Measurements from ENCODE around the gene FTH1.
"Not testable (repeated sequence)": the region's sequence is repeated elsewhere in the genome, so short reads cannot be mapped to it uniquely, and the experiment has no call there.

The FTH1 gene

DNA sequence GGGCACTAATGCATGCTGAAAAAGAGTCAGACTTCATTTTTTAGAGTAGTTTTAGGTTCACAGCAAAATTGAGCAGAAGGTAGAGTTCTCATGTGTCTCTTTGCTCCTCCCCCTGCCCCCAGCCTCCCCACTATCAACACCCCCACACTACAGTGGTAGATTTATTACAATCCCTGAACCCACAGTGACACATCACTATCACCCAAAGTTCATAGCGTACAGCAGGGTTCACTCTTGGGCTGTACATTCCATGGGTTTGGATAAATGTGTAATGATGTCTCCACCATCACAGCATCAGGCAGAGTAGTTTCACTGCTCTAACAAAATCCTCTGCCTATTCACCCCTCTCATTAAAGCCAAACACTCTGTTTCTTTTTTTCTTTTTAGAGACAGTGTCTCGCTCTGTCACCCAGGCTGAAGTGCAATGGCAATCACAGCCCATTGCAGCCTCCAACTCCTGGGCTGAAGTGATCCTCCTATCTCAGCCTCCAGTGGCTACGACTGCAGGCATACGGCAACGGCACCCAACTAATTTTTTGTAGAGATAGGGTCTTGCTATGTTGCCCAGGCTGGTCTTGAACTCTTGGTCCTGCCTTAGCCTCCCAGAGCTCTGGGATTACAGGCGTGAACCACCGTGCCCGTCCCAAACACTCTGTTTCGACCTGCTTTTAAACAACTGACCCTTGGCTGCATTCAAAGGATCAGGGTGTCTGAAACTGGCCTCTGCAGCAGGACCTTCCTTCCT, 13.2 kb downstream of the FTH1 start:
- peak overlapping the region in 1 of 2 donors; percentile 53 for H3K4me3 ChIP-seq (replicated peaks in 1 of 2; ENCODE audit: low read depth in 2 of 2, low read length in 2 of 2)
- no peak for DNase-seq (ENCODE audit: low read depth in 2 of 2)
- TF ChIP-seq, protein P1, sequence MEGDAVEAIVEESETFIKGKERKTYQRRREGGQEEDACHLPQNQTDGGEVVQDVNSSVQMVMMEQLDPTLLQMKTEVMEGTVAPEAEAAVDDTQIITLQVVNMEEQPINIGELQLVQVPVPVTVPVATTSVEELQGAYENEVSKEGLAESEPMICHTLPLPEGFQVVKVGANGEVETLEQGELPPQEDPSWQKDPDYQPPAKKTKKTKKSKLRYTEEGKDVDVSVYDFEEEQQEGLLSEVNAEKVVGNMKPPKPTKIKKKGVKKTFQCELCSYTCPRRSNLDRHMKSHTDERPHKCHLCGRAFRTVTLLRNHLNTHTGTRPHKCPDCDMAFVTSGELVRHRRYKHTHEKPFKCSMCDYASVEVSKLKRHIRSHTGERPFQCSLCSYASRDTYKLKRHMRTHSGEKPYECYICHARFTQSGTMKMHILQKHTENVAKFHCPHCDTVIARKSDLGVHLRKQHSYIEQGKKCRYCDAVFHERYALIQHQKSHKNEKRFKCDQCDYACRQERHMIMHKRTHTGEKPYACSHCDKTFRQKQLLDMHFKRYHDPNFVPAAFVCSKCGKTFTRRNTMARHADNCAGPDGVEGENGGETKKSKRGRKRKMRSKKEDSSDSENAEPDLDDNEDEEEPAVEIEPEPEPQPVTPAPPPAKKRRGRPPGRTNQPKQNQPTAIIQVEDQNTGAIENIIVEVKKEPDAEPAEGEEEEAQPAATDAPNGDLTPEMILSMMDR (IDR thresholded peaks at IDR 0.05; ENCODE audit: low read depth, low read length) = no peak

GRCh38 chr11:61953632-61954031, 13.8 kb downstream of the FTH1 start:
- DNase-seq (ENCODE audit: low read depth in 2 of 2); H3K4me3 ChIP-seq (replicated peaks in 1 of 2; ENCODE audit: low read depth in 2 of 2, low read length in 2 of 2): not testable (repeated sequence)

DNA sequence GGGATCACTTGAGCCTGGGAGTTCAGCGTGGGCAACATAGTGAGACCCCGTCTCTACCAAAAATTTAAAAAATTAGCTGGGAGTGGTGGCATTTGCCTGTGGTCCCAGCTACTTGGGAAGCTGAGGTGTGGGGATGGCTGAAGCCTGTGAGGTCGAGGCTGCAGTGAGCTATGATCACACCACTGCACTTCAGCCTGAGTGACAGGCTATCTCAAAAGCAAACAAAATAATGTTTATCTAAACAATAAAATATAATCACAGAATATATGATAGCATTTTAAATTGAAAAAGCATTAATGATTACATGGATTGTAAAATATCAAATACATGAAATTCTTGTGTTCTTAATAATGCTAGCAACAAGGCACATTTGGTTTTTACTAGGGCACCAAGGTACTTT, 14.6 kb downstream of the FTH1 start:
- DNase-seq (ENCODE audit: low read depth in 2 of 2) = no peak
- H3K4me3 ChIP-seq (replicated peaks in 1 of 2; ENCODE audit: low read depth in 2 of 2, low read length in 2 of 2) = no peak overlapping the region
- TF ChIP-seq, protein P1 (IDR thresholded peaks at IDR 0.05; ENCODE audit: low read depth, low read length) = no peak

GRCh38 chr11:61951484-61952135, 15.8 kb downstream of the FTH1 start:
- DNase-seq (ENCODE audit: low read depth in 2 of 2) = no peak
- TF ChIP-seq, protein P1 (IDR thresholded peaks at IDR 0.05; ENCODE audit: low read depth, low read length) = no peak
- no peak overlapping the region for H3K4me3 ChIP-seq (replicated peaks in 1 of 2; ENCODE audit: low read depth in 2 of 2, low read length in 2 of 2)

GRCh38 chr11:61950035-61950547, 17.3 kb downstream of the FTH1 start, which contains the start of gene BEST1:
BEST1 (plus strand) TSS chr11:61950351; CDS start chr11:61951807, 1,456 bp downstream.
- no peak within 1 kb of the TSS for H3K4me3 ChIP-seq (replicated peaks in 1 of 2; ENCODE audit: low read depth in 2 of 2, low read length in 2 of 2)
- TF ChIP-seq, protein P1 (IDR thresholded peaks at IDR 0.05; ENCODE audit: low read depth, low read length) = no peak
- DNase-seq (ENCODE audit: low read depth in 2 of 2) = no peak

DNA sequence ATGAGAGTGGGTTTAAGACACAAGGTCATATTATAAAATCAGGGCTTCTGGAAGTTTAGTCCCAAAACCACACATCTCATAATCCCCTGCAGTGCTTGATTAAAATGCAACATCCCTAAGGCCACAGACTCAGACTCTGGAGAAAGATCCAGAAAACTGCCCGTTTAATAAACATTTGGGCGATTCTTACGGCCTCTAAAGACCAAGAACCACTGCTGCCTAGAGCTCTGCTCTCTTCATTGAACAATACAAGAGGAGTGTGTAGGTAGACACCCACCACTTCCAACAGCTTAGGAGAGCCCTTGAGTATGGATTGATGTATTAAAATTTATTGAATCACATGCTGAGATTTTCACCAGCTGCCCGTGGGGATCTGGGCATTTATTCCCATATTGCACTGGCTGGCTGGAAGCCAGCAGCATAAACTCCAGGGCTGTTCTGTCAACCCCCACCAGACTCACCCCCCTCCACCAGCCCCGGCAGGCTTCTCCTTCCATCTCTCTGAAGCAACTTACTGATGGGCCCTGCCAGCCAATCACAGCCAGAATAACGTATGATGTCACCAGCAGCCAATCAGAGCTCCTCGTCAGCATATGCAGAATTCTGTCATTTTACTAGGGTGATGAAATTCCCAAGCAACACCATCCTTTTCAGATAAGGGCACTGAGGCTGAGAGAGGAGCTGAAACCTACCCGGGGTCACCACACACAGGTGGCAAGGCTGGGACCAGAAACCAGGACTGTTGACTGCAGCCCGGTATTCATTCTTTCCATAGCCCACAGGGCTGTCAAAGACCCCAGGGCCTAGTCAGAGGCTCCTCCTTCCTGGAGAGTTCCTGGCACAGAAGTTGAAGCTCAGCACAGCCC, 18.0 kb downstream of the FTH1 start:
- peak; percentile 96 to 97 for DNase-seq (ENCODE audit: low read depth in 2 of 2)
- H3K4me3 ChIP-seq (replicated peaks in 1 of 2; ENCODE audit: low read depth in 2 of 2, low read length in 2 of 2) = no peak overlapping the region
- TF ChIP-seq, protein P1 (IDR thresholded peaks at IDR 0.05; ENCODE audit: low read depth, low read length) = no peak

Data from cardiac fibroblast (primary cell).